Parathyroid adenoma (tissue), 2 donors: Measurements from ENCODE around the gene NOS1AP.

Experiments
- H2AFZ ChIP-seq: fragments of 300-600 bp; sonication (generic); one replicate; pipeline ENCODE4 v1.7.0; 2017; ENCODE audit warnings: antibody characterized with exemption, mild to moderate bottlenecking
- H3K27ac ChIP-seq: fragments of 300-600 bp; sonication (generic); one replicate; pipeline ENCODE4 v1.7.0; 2017
- H3K27me3 ChIP-seq: fragments of 300-600 bp; sonication (generic); one replicate; pipeline ENCODE4 v1.7.0; 2017; ENCODE audit warnings: low read length; ENCODE audit not compliant: control insufficient read depth, insufficient read depth
- H3K36me3 ChIP-seq: fragments of 300-600 bp; sonication (generic); one replicate; pipeline ENCODE4 v1.7.0; 2017; ENCODE audit warnings: low read length; ENCODE audit not compliant: control insufficient read depth, insufficient read depth
- H3K4me1 ChIP-seq: fragments of 300-600 bp; sonication (generic); one replicate; pipeline ENCODE4 v1.7.0; 2017; ENCODE audit warnings: control low read depth
- H3K4me2 ChIP-seq: fragments of 300-600 bp; sonication (generic); one replicate; pipeline ENCODE4 v1.7.0; 2017; ENCODE audit warnings: low read length
- H3K4me3 ChIP-seq: fragments of 300-600 bp; sonication (generic); one replicate; pipeline ENCODE4 v1.7.0; 2017; ENCODE audit warnings: low read depth, low read length
- H3K79me2 ChIP-seq: fragments of 300-600 bp; sonication (generic); one replicate; pipeline ENCODE4 v1.7.0; 2017; ENCODE audit warnings: control low read depth
- H3K9ac ChIP-seq: fragments of 300-600 bp; sonication (generic); one replicate; pipeline ENCODE4 v1.7.0; 2017; ENCODE audit warnings: mild to moderate bottlenecking
- H3K9me3 ChIP-seq: fragments of 300-600 bp; sonication (generic); one replicate; pipeline ENCODE4 v1.7.0; 2017; ENCODE audit warnings: low read length; ENCODE audit not compliant: control insufficient read depth
- CTCF ChIP-seq: fragments of 300-600 bp; sonication (generic); IDR thresholded peaks from one replicate; pipeline ENCODE4 v1.7.0; 2017; ENCODE audit warnings: antibody characterized with exemption, mild to moderate bottlenecking
- donor health status: primary hyperparathyroidism.

NOS1AP gene

GRCh38 chr1:162178432-162178831 is 108.9 kb downstream of the NOS1AP start:
- H3K4me3 ChIP-seq = no peak overlapping the region
- H3K4me1 ChIP-seq = no peaks in the 10 kb centered on the region
- no peak overlapping the region for H3K27ac ChIP-seq
- no peaks in the 10 kb centered on the region for H3K36me3 ChIP-seq
- H3K79me2 ChIP-seq = no peaks in the 10 kb centered on the region
- H2AFZ ChIP-seq = no peak overlapping the region
- no peak overlapping the region for H3K4me2 ChIP-seq
- H3K27me3 ChIP-seq = no peaks in the 10 kb centered on the region
- no peaks in the 10 kb centered on the region for H3K9me3 ChIP-seq
- TF ChIP-seq CTCF = no peak
- no peak overlapping the region for H3K9ac ChIP-seq

DNA sequence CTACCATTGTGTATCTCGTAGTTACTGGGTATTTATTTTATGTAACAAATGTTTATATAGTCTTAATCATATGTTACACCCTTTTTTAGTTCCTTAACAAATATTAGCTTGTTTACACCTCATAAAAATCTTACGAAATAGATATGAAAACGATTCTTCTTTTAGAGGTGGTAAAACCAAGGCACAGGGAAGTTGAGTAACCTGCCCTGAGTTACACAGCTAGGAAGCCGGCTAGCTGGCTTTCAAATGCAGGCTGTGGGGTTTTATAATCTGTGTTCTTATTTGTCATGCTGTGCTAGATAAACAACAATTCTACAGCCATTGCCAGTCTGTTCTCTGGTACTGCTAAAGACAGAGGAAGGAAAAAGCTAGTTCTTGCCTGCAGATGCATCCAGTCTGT is 109.6 kb downstream of the NOS1AP start:
- H3K4me1 ChIP-seq = no peaks in the 10 kb centered on the region
- no peaks in the 10 kb centered on the region for H3K9me3 ChIP-seq
- no peaks in the 10 kb centered on the region for H3K36me3 ChIP-seq
- no peaks in the 10 kb centered on the region for H3K27me3 ChIP-seq
- H3K27ac ChIP-seq = no peak overlapping the region
- TF ChIP-seq CTCF = no peak
- H3K4me2 ChIP-seq = no peak overlapping the region
- H3K4me3 ChIP-seq = no peak overlapping the region
- H2AFZ ChIP-seq = no peak overlapping the region
- H3K9ac ChIP-seq = no peak overlapping the region
- no peaks in the 10 kb centered on the region for H3K79me2 ChIP-seq

GRCh38 chr1:162180813-162181212 is 111.3 kb downstream of the NOS1AP start:
- H3K27me3 ChIP-seq = no peaks in the 10 kb centered on the region
- no peaks in the 10 kb centered on the region for H3K9me3 ChIP-seq
- no peak overlapping the region for H3K4me3 ChIP-seq
- no peak overlapping the region for H3K9ac ChIP-seq
- no peak overlapping the region for H3K4me2 ChIP-seq
- TF ChIP-seq CTCF = no peak
- H2AFZ ChIP-seq = no peak overlapping the region
- H3K27ac ChIP-seq = no peak overlapping the region
- H3K36me3 ChIP-seq = no peaks in the 10 kb centered on the region
- H3K4me1 ChIP-seq = no peaks in the 10 kb centered on the region
- no peaks in the 10 kb centered on the region for H3K79me2 ChIP-seq

- Histone ChIP-seq H3K9ac (no peak overlapping the region), H3K27ac (no peak overlapping the region), H3K4me2 (no peak overlapping the region), H3K79me2 (no peaks in the 10 kb centered on the region), H3K4me3 (no peak overlapping the region), H3K9me3 (no peaks in the 10 kb centered on the region), H2AFZ (no peak overlapping the region), H3K27me3 (no peaks in the 10 kb centered on the region), H3K36me3 (no peaks in the 10 kb centered on the region), H3K4me1 (no peaks in the 10 kb centered on the region)
- TF ChIP-seq CTCF = no peak
Observed at GRCh38 chr1:162182090-162182489, 112.6 kb downstream of the NOS1AP start.

- Histone ChIP-seq H3K79me2 (no peaks in the 10 kb centered on the region), H3K27ac (no peak overlapping the region), H3K36me3 (no peaks in the 10 kb centered on the region), H3K4me3 (no peak overlapping the region), H3K9ac (no peak overlapping the region), H3K9me3 (no peaks in the 10 kb centered on the region), H3K27me3 (no peaks in the 10 kb centered on the region), H2AFZ (no peak overlapping the region), H3K4me2 (no peak overlapping the region), H3K4me1 (no peaks in the 10 kb centered on the region)
- no peak for TF ChIP-seq CTCF
Observed at GRCh38 chr1:162185314-162186025, 116.0 kb downstream of the NOS1AP start.
